Keratinocyte (primary cell): ENCODE results near the gene FNDC10.

ENCODE experiments used
- CTCF ChIP-seq, 3 experiments: IDR thresholded peaks in 1 of 3; conservative IDR thresholded peaks in 1 of 3; optimal IDR thresholded peaks in 1 of 3; 2 replicates in 2 of 3; 3 replicates in 1 of 3; pipeline versions ENCODE3 to v1.5.1; 2011; ENCODE audit warnings: low read length in 3 of 3, mild to moderate bottlenecking in 3 of 3, moderate library complexity in 2 of 3, control low read depth in 1 of 3, inconsistent platforms in 1 of 3; ENCODE audit not compliant: insufficient read depth in 2 of 3; ENCODE audit errors: extremely low read depth in 1 of 3
- EZH2 ChIP-seq: IDR thresholded peaks from one replicate; pipeline ENCODE4 v1.6.1; 2012; ENCODE audit warnings: inconsistent platforms, mild to moderate bottlenecking, low read length, moderate library complexity

- TF ChIP-seq CTCF (optimal IDR thresholded peaks at IDR 0.05 in 1 of 3, IDR thresholded peaks at IDR 0.05 in 1 of 3, conservative IDR thresholded peaks at IDR 0.05 in 1 of 3; ENCODE audit: extremely low read depth in 1 of 3, insufficient read depth in 2 of 3, low read length in 3 of 3) (no peak), EZH2 (no peak)
Observed at GRCh38 chr1:1605724-1606123, 5.8 kb upstream of the FNDC10 start.
